Uterus (tissue), 4 donors: Measurements from ENCODE around the gene EPHA6. TPM values are rescaled to one million over a fixed set of nuclear protein-coding genes. Genes with fewer than 3 reads are reported as not detected.

ENCODE experiments used
- DNase-seq, 2 donors: peaks; one replicate each; pipeline ENCODE4 v3.0.0-alpha.2; 2019 to 2020
- H3K27ac ChIP-seq, 2 donors: fragments of 200-600 bp; sonication (generic); 1 replicate in 1 of 2; 2 replicates in 1 of 2; pipeline ENCODE4 v1.5.1; 2016 to 2018
- H3K27me3 ChIP-seq, 2 donors: fragments of 200-600 bp; sonication (generic); one replicate each; pipeline ENCODE4 v1.5.1; 2018 to 2019; ENCODE audit warnings: control low read depth in 1 of 2
- H3K36me3 ChIP-seq, 2 donors: fragments of 200-600 bp; sonication (generic); one replicate each; pipeline ENCODE4 v1.5.1; 2019; ENCODE audit warnings: control low read depth in 1 of 2
- H3K4me1 ChIP-seq, 2 donors: fragments of 200-600 bp; sonication (generic); one replicate each; pipeline ENCODE4 v1.5.1; 2018 to 2019; ENCODE audit warnings: control low read depth in 1 of 2
- H3K4me3 ChIP-seq, 2 donors: fragments of 200-600 bp; sonication (generic); 1 replicate in 1 of 2; 2 replicates in 1 of 2; pipeline ENCODE4 v1.5.1; 2018 to 2019; ENCODE audit warnings: mild to moderate bottlenecking in 1 of 2
- H3K9me3 ChIP-seq, 2 donors: fragments of 200-600 bp; sonication (generic); one replicate each; pipeline ENCODE4 v1.5.1; 2019; ENCODE audit warnings: control low read depth in 1 of 2
- CTCF ChIP-seq, 4 experiments: fragments of 200-600 bp in 2 of 4; fragments of 450-650 bp in 2 of 4; sonication (generic) in 2 of 4; IDR thresholded peaks; one replicate each; pipeline ENCODE4 v1.5.1; 2016 to 2019; ENCODE audit warnings: antibody characterized with exemption in 4 of 4, mild to moderate bottlenecking in 2 of 4, moderate library complexity in 1 of 4
- POLR2A ChIP-seq, 2 donors: fragments of 450-650 bp; IDR thresholded peaks; one replicate each; pipeline ENCODE4 v1.6.1; 2016; ENCODE audit warnings: antibody characterized with exemption in 2 of 2, mild to moderate bottlenecking in 1 of 2, moderate library complexity in 1 of 2
- intact Hi-C: fragments of 100-400 bp; cut with DNase I; formaldehyde crosslinking; loops from one replicate; pipeline ENCODE4 v1.15.1; 2023; ENCODE audit warnings: low total_unique reads
- total RNA-seq, 4 donors: library from RNA; depleted of rRNA in 3 of 4; stranded (reverse); fragments of >200 nt in 3 of 4; gene quantifications; one replicate each; pipeline versions ENCODE4 v1.1.0 to v1.2.4, GENCODE V29; 2014 to 2023
- donor health status: DM: yes; HTN: yes; CAD: no.

The EPHA6 gene
- total RNA-seq, 4 donors from 2014 or later, result 0.29 to 7.3 (median 2.5) TPM

- H3K9me3 ChIP-seq, result no peaks in the 10 kb centered on the region
- DNase-seq, result no peak
- H3K36me3 ChIP-seq, result no peaks in the 10 kb centered on the region
- no peaks in the 10 kb centered on the region for H3K27me3 ChIP-seq
- H3K27ac ChIP-seq, result no peak overlapping the region
- no peak overlapping the region for H3K4me3 ChIP-seq
- H3K4me1 ChIP-seq, result no peaks in the 10 kb centered on the region
- no peak for TF ChIP-seq POLR2A (IDR thresholded peaks at IDR 0.05)
- TF ChIP-seq CTCF (IDR thresholded peaks at IDR 0.05), result no peak
- intact Hi-C loops, result no loop called here
These were observed 145.1 kb downstream of the EPHA6 start for GRCh38 chr3:96959474-96959873.

GRCh38 chr3:96959901-96960641 is 145.7 kb downstream of the EPHA6 start:
- intact Hi-C loops, result no loop called here
- Histone ChIP-seq H3K36me3 (no peaks in the 10 kb centered on the region), H3K27me3 (no peaks in the 10 kb centered on the region), H3K4me1 (no peaks in the 10 kb centered on the region), H3K4me3 (no peak overlapping the region), H3K27ac (no peak overlapping the region), H3K9me3 (no peaks in the 10 kb centered on the region)
- no peak for DNase-seq
- TF ChIP-seq POLR2A (IDR thresholded peaks at IDR 0.05) (no peak), CTCF (IDR thresholded peaks at IDR 0.05) (no peak)

GRCh38 chr3:96960661-96961330 is 146.4 kb downstream of the EPHA6 start:
- no peaks in the 10 kb centered on the region for H3K4me1 ChIP-seq

GRCh38 chr3:96961576-96961975 is 147.2 kb downstream of the EPHA6 start:
- no peak overlapping the region for H3K27ac ChIP-seq
- no peaks in the 10 kb centered on the region for H3K9me3 ChIP-seq
- TF ChIP-seq POLR2A (IDR thresholded peaks at IDR 0.05), result no peak
- TF ChIP-seq CTCF (IDR thresholded peaks at IDR 0.05), result no peak
- no peaks in the 10 kb centered on the region for H3K27me3 ChIP-seq
- DNase-seq, result no peak
- no peaks in the 10 kb centered on the region for H3K4me1 ChIP-seq
- no peak overlapping the region for H3K4me3 ChIP-seq
- intact Hi-C loops, result no loop called here
- H3K36me3 ChIP-seq, result no peaks in the 10 kb centered on the region

More at GRCh38 chr3:96960661-96961330, 146.4 kb downstream of the EPHA6 start:
- Histone ChIP-seq H3K36me3 (no peaks in the 10 kb centered on the region), H3K9me3 (no peaks in the 10 kb centered on the region), H3K27ac (no peak overlapping the region), H3K4me3 (no peak overlapping the region), H3K27me3 (no peaks in the 10 kb centered on the region)
- intact Hi-C loops, result no loop called here
- DNase-seq, result no peak
- TF ChIP-seq POLR2A (IDR thresholded peaks at IDR 0.05) (no peak), CTCF (IDR thresholded peaks at IDR 0.05) (no peak)

GRCh38 chr3:96966181-96966929 is 152.0 kb downstream of the EPHA6 start:
- Histone ChIP-seq H3K27ac (no peak overlapping the region), H3K4me3 (no peak overlapping the region), H3K36me3 (no peaks in the 10 kb centered on the region), H3K27me3 (no peaks in the 10 kb centered on the region), H3K9me3 (no peaks in the 10 kb centered on the region), H3K4me1 (no peaks in the 10 kb centered on the region)
- no peak for DNase-seq
- TF ChIP-seq POLR2A (IDR thresholded peaks at IDR 0.05), result no peak
- intact Hi-C loops, result no loop called here
